ENCODE results near the gene HS3ST5.

DNA sequence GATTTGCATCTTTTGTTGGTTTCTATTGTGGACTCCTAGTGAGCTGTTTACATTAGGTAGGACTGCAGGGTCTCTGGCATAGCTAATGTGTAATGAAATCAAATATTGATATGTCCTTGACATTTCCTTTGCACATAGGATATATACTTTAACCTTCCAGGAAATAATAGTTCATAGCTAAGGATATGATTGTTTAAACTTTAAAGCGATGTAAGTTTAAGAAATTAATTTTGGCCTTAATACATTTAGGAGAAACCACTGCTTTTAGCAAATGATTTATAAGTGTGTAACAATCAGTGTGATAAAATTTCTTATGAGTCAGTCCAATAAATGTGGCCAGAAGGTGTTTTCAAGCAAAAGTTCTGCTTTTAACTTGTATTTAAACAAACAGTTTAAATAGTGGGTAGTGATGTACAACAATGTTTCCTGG, 171.8 kb downstream of the HS3ST5 start:
- TF ChIP-seq, protein P1, sequence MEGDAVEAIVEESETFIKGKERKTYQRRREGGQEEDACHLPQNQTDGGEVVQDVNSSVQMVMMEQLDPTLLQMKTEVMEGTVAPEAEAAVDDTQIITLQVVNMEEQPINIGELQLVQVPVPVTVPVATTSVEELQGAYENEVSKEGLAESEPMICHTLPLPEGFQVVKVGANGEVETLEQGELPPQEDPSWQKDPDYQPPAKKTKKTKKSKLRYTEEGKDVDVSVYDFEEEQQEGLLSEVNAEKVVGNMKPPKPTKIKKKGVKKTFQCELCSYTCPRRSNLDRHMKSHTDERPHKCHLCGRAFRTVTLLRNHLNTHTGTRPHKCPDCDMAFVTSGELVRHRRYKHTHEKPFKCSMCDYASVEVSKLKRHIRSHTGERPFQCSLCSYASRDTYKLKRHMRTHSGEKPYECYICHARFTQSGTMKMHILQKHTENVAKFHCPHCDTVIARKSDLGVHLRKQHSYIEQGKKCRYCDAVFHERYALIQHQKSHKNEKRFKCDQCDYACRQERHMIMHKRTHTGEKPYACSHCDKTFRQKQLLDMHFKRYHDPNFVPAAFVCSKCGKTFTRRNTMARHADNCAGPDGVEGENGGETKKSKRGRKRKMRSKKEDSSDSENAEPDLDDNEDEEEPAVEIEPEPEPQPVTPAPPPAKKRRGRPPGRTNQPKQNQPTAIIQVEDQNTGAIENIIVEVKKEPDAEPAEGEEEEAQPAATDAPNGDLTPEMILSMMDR (IDR thresholded peaks at IDR 0.05; ENCODE audit: low read length) = no peak
- TF ChIP-seq EZH2 (optimal IDR thresholded peaks at IDR 0.05; ENCODE audit: low read depth, low read length) = no peak
- no peak for TF ChIP-seq EZH2phosphoT487 (IDR thresholded peaks at IDR 0.05; ENCODE audit: low read length)

Data from MM.1S (cell line).